Keratinocyte (primary cell): ENCODE results near the gene KIF3C. TPM values are rescaled to one million over a fixed set of nuclear protein-coding genes. Genes with fewer than 3 reads are reported as not detected.

Experiments used
- DNase-seq: peaks from one replicate; pipeline ENCODE4 v3.0.0-alpha.2; 2011; ENCODE audit warnings: low read depth, missing footprints, low spot score
- FAIRE-seq: peaks from 2 replicates; lab custom pipeline; 2011; peaks lifted over from hg19 to GRCh38; lab: Jason Lieb, UNC
- H2AFZ ChIP-seq: 2 replicates; pipeline ENCODE4 v1.6.0; 2012; ENCODE audit warnings: low read length, control low read depth, inconsistent platforms; ENCODE audit not compliant: control insufficient read depth
- H3K27ac ChIP-seq: 2 replicates; pipeline ENCODE4 v1.5.1; 2011; ENCODE audit warnings: low read length; ENCODE audit not compliant: control insufficient read depth, insufficient read depth
- H3K27me3 ChIP-seq: 3 replicates; pipeline ENCODE4 v1.6.0; 2011; ENCODE audit warnings: low read length; ENCODE audit not compliant: control insufficient read depth, insufficient read depth; ENCODE audit errors: extremely low read depth
- H3K36me3 ChIP-seq, 2 experiments: 2 replicates in 1 of 2; 3 replicates in 1 of 2; pipeline ENCODE4 v1.5.1; 2011; ENCODE audit warnings: low read length in 2 of 2, mild to moderate bottlenecking in 1 of 2; ENCODE audit not compliant: control insufficient read depth in 2 of 2, insufficient read depth in 2 of 2; ENCODE audit errors: extremely low read depth in 1 of 2
- H3K4me1 ChIP-seq: 3 replicates; pipeline ENCODE4 v1.5.1; 2011; ENCODE audit warnings: low read length; ENCODE audit not compliant: control insufficient read depth, insufficient read depth; ENCODE audit errors: extremely low read depth
- H3K4me2 ChIP-seq: 3 replicates; pipeline ENCODE4 v1.6.0; 2011; ENCODE audit warnings: low read depth, low read length; ENCODE audit not compliant: control insufficient read depth, insufficient read depth; ENCODE audit errors: extremely low read depth
- H3K4me3 ChIP-seq, 3 experiments: fragments of 200-600 bp in 1 of 3; sonication (generic) in 1 of 3; 2 replicates in 2 of 3; 3 replicates in 1 of 3; pipeline ENCODE4 v1.5.1; 2011 to 2016; ENCODE audit warnings: low read length in 3 of 3, mild to moderate bottlenecking in 3 of 3, control low read depth in 2 of 3, inconsistent platforms in 1 of 3, low read depth in 1 of 3, mixed read lengths in 1 of 3, mixed run types in 1 of 3, moderate library complexity in 1 of 3; ENCODE audit not compliant: control insufficient read depth in 2 of 3, insufficient read depth in 2 of 3; ENCODE audit errors: extremely low read depth in 1 of 3
- H3K79me2 ChIP-seq: 2 replicates; pipeline ENCODE4 v1.6.0; 2012; ENCODE audit warnings: low read length; ENCODE audit not compliant: control insufficient read depth, insufficient read depth
- H3K9ac ChIP-seq: 3 replicates; pipeline ENCODE4 v1.6.0; 2011; ENCODE audit warnings: low read length; ENCODE audit not compliant: control insufficient read depth, insufficient read depth; ENCODE audit errors: extremely low read depth
- H3K9me1 ChIP-seq: 3 replicates; pipeline ENCODE4 v1.6.0; 2011; ENCODE audit warnings: low read length; ENCODE audit not compliant: control insufficient read depth, insufficient read depth; ENCODE audit errors: extremely low read depth
- H3K9me3 ChIP-seq: 2 replicates; pipeline ENCODE4 v1.5.1; 2012; ENCODE audit warnings: low read depth, low read length; ENCODE audit not compliant: control insufficient read depth
- H4K20me1 ChIP-seq: 3 replicates; pipeline ENCODE4 v1.6.0; 2011; ENCODE audit warnings: low read length; ENCODE audit not compliant: control insufficient read depth, insufficient read depth; ENCODE audit errors: extremely low read depth
- EZH2 ChIP-seq: IDR thresholded peaks from one replicate; pipeline ENCODE4 v1.6.1; 2012; ENCODE audit warnings: inconsistent platforms, mild to moderate bottlenecking, low read length, moderate library complexity
- dilution Hi-C: fragments of 300-500 bp; cut with MboI; formaldehyde crosslinking; loops from one replicate; pipeline ENCODE4 v1.7.0; 2020; ENCODE audit warnings: low sequenced_read_pairs; ENCODE audit not compliant: extremely low pct_ligation_motif_present
- polyA plus RNA-seq, 5 experiments: library from polyadenylated mRNA; depleted of rRNA in 3 of 5; stranded (reverse) in 3 of 5; stranded (forward) in 1 of 5; unstranded in 1 of 5; fragments of >200 nt; gene quantifications; 1 replicate in 1 of 5; 2 replicates in 3 of 5; 3 replicates in 1 of 5; pipeline versions ENCODE4 v1.2.1 to v1.2.3, GENCODE V29; 2011 to 2012; ENCODE audit warnings: missing spikeins in 2 of 5, low read depth in 1 of 5, low replicate concordance in 1 of 5
- TF ChIP-seq, protein P1 (sequence below), 3 experiments: IDR thresholded peaks in 1 of 3; conservative IDR thresholded peaks in 1 of 3; optimal IDR thresholded peaks in 1 of 3; 2 replicates in 2 of 3; 3 replicates in 1 of 3; pipeline versions ENCODE3 to v1.5.1; 2011; ENCODE audit warnings: low read length in 3 of 3, mild to moderate bottlenecking in 3 of 3, moderate library complexity in 2 of 3, control low read depth in 1 of 3, inconsistent platforms in 1 of 3; ENCODE audit not compliant: insufficient read depth in 2 of 3; ENCODE audit errors: extremely low read depth in 1 of 3

Gene KIF3C
- polyA plus RNA-seq, 1 donor (not counting 4 experiments of a cell fraction or from before 2014, with no cell fraction given), result 6.5 TPM

DNA sequence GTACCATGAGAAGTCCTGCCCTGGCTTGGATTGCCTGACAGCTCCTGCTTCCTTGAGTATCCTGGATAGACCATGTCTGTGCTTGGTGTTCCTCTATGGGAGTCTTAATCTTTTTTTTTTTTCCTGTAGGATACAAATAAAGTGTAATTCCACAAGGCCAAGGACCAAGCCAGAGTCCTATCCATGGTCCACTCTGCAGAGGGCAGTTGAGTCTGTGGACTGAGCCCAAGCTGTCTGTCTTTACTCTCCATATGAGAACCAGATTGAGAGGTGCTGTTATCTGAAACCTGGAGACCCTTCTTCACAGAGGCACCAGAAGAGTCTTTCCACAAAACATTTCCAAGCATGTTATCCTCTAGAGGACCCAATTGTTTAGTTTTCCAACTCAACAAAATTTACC is 1.4 kb upstream of the KIF3C start:
- H3K9ac ChIP-seq, result no peak overlapping the region
- DNase-seq, result no peak
- H3K4me2 ChIP-seq, result no peak overlapping the region
- dilution Hi-C loops, result no loop called here
- H3K36me3 ChIP-seq, result peaks cover 2 to 4% of the 10 kb centered on the region in 2 experiments
- H3K27ac ChIP-seq, result no peak overlapping the region
- H3K4me1 ChIP-seq, result peaks cover 13% of the 10 kb centered on the region
- H3K9me3 ChIP-seq, result no peaks in the 10 kb centered on the region
- TF ChIP-seq, protein P1, sequence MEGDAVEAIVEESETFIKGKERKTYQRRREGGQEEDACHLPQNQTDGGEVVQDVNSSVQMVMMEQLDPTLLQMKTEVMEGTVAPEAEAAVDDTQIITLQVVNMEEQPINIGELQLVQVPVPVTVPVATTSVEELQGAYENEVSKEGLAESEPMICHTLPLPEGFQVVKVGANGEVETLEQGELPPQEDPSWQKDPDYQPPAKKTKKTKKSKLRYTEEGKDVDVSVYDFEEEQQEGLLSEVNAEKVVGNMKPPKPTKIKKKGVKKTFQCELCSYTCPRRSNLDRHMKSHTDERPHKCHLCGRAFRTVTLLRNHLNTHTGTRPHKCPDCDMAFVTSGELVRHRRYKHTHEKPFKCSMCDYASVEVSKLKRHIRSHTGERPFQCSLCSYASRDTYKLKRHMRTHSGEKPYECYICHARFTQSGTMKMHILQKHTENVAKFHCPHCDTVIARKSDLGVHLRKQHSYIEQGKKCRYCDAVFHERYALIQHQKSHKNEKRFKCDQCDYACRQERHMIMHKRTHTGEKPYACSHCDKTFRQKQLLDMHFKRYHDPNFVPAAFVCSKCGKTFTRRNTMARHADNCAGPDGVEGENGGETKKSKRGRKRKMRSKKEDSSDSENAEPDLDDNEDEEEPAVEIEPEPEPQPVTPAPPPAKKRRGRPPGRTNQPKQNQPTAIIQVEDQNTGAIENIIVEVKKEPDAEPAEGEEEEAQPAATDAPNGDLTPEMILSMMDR (optimal IDR thresholded peaks at IDR 0.05 in 1 of 3, IDR thresholded peaks at IDR 0.05 in 1 of 3, conservative IDR thresholded peaks at IDR 0.05 in 1 of 3; ENCODE audit: extremely low read depth in 1 of 3, insufficient read depth in 2 of 3, low read length in 3 of 3), result no peak
- TF ChIP-seq EZH2, result no peak
- H3K9me1 ChIP-seq, result no peaks in the 10 kb centered on the region
- no peaks in the 10 kb centered on the region for H3K27me3 ChIP-seq
- no peak overlapping the region for H3K4me3 ChIP-seq
- H3K79me2 ChIP-seq, result peaks cover 15% of the 10 kb centered on the region
- no peak for FAIRE-seq
- no peaks in the 10 kb centered on the region for H4K20me1 ChIP-seq
- H2AFZ ChIP-seq, result no peak overlapping the region

DNA sequence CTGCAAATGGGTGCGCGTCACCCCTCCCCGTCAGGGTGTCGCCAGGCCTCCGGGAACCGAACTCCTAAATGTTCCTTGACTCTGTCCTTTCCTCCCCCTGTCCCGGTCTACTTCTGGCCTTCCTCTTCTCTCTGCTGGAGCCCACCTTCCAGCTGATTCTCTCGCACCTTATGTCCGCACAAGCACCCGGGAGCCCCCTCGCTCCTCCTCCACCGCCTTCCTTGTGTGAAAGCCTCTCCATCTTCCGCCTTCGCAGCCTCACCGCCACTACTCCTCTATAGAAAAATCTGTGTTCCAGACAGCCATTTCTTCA is 627 bp upstream of the KIF3C start:
- no peak for FAIRE-seq
- H3K79me2 ChIP-seq, result peaks cover 15% of the 10 kb centered on the region
- H3K27me3 ChIP-seq, result no peaks in the 10 kb centered on the region
- H4K20me1 ChIP-seq, result no peaks in the 10 kb centered on the region
- H3K27ac ChIP-seq, result no peak overlapping the region
- H3K36me3 ChIP-seq, result peaks cover 2 to 4% of the 10 kb centered on the region in 2 experiments
- no peak for DNase-seq
- H3K9me1 ChIP-seq, result no peaks in the 10 kb centered on the region
- no peaks in the 10 kb centered on the region for H3K9me3 ChIP-seq
- peak overlapping the region; percentile 52 for H3K4me2 ChIP-seq
- peak overlapping the region in 2 of 3 experiments; percentile 47 to 77 for H3K4me3 ChIP-seq
- dilution Hi-C loops, result no loop called here
- TF ChIP-seq EZH2, result no peak
- TF ChIP-seq, protein P1 (optimal IDR thresholded peaks at IDR 0.05 in 1 of 3, IDR thresholded peaks at IDR 0.05 in 1 of 3, conservative IDR thresholded peaks at IDR 0.05 in 1 of 3; ENCODE audit: extremely low read depth in 1 of 3, insufficient read depth in 2 of 3, low read length in 3 of 3), result no peak
- H2AFZ ChIP-seq, result peak overlapping the region; percentile 70
- H3K4me1 ChIP-seq, result peaks cover 21% of the 10 kb centered on the region
- H3K9ac ChIP-seq, result peak overlapping the region; percentile 79
